ENCODE results near the gene TNIK.

TNIK gene

DNA sequence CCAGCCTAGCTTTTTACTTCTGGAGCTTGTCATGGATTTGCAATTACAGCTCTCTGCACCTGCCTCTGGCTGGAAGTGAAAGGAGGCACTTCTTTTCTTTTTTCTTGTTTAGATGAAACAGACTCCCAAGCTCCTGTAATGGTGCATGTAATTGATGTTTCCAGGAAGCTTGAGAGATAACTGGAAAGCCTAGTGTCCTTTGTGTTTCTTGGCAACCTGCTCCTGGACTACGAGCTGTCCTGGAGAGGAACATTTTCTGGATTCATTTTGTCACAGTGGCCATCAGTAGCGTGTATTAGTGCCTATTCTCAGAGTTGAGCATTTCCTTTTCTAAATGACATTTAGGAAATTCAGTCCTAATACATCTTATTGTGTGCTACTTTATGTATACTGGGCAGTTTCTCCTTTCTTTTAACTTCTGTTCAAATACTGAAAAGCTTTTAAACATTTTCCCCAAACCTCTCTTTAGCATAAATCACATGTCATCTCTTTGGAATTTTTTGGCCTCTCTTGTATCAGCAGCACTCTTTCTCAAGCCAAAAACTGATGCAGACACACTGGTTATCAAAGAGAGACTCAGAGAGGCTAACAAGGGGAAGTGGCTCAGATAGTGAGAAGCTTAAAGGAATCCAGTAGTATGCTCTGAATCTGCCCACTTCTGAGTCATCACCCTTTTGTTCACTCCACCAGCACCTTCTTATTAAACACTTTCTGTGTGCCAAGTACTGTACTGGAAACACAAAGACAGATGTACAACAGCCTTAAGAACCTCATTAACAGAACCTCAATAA is 371.0 kb downstream of the TNIK start:
- no peak for DNase-seq (ENCODE audit: low read depth in 3 of 3)

DNA sequence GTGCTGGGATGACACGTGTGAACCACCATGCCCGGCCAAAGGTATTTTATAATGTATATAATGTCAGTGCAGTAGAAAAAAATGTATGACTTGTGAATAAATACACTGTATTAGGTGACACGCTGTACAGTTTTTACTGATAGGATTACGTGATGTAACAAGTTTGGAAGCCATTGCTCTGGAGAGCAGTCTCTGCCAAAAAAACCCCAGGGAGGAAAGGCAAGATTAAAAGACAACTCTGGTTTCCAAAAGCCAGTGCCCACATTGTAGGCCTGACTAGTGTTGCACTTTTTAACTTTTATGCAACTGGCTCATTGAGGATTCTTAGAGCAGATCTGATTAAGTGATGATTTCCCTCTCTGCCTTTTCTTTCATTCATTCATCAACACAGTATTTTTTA is 371.7 kb downstream of the TNIK start:
- no peak for DNase-seq (ENCODE audit: low read depth in 3 of 3)

DNA sequence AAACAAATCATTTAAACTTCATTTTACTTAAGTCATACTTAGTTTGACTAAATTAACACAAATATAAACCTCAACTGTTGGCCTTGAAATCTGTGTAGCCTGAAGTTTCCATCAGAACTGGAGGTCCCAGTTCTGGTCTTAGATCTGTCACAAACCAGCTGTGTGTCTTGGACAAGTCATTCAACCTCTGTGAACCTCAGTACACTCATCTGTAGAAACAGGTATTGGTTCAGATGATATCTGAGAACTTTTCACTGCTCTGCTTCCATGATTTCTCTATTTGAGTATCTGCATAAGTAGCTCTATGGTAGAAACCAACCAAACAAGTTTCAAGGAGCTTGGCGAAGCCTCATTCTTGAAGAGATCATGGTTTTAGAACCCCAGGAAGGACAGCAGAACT is 373.3 kb downstream of the TNIK start:
- no peak for DNase-seq (ENCODE audit: low read depth in 3 of 3)

DNA sequence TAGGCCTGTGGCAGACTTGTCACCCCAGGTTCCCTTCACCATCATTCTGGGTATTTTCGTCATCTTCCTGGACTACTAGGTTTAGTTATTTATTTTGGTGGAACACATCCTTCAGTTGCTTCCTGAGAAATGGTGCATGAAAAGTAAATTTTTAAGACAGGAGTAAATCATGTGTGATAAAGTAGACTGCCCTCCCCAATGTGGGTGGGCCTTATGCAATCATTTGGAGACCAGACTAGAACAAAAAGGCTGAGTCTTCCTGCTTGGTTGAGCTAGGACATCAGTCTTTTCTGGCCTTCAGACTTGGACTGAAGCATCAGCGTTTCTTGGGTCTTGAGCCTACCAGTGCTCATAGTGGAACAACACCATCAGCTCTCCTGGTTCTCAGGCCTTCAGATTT is 382.9 kb downstream of the TNIK start:
- no peak for DNase-seq (ENCODE audit: low read depth in 3 of 3)

DNA sequence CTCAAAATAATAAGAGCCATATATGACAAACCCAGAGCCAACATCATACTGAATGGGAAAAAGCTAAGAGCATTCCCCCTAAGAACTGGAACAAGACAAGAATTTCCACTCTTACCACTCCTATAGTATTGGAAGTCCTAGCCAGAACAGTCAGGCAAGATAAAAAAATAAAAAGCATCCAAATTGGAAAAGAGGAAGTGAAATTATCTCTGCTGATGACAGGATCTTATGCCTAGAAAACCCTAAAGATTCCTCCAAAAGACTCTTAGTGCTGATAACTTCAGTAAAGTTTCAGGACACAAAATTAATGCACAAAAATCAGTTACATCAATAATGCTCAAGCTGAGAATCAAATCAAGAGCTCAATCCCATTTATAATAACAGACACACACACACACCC is 387.8 kb downstream of the TNIK start:
- DNase-seq (ENCODE audit: low read depth in 3 of 3), result no peak

DNA sequence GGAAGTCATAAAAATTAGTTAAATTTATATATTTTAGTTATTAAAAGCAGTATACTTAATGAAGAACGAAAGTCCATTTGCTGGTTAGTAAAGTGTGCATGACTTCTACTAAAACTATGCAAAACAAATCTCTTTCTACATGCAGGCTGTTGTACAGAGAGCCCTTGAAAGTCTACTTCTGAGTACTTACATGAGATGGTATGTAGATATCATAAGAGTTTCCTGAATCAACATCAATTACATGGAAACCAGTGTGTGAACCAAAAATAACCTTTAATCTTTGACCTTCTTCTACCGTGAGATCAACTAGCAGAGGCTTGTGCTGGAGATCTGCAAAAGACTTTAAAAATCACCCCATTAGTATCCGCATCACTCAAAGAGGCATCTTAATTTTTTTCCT is 391.5 kb downstream of the TNIK start:
- DNase-seq (ENCODE audit: low read depth in 3 of 3), result no peak

DNA sequence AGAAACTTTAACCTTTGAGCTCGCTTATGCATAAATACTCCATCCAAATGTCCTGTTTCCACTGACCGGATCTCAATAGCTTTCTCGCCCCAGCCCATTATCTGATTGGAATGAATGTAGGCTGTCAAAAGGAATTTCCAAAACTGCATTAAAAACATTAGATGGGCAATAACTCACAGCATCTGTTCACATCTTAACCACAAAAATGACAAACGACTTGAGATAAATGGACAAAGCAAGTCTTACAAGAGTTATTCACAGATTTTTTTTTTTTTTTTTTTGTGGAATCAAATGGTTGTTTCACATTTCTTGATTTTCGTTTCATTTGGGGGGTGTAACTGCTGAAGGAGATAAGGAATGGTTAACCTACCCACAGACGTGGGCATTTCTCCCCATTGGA is 394.0 kb downstream of the TNIK start:
- DNase-seq (ENCODE audit: low read depth in 3 of 3), result no peak

DNA sequence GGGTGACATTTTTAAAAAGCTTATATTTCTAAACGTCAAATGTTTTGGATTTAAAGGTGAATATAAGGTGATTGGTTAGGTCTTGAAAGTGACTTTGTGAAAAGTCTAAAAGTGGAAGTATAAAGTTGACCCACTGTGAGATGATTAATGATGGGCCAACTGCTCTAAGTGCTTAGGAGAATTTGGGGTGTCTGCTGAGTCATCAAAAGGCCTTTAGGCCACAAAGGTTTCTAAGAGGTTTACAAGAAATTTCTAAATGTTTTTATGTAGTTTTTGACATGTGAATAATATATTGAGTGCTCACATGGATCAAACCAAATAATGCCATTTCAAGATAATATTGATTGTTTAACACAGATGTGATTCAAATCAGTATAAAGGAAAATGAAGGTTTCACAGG is 394.5 kb downstream of the TNIK start:
- no peak for DNase-seq (ENCODE audit: low read depth in 3 of 3)

DNA sequence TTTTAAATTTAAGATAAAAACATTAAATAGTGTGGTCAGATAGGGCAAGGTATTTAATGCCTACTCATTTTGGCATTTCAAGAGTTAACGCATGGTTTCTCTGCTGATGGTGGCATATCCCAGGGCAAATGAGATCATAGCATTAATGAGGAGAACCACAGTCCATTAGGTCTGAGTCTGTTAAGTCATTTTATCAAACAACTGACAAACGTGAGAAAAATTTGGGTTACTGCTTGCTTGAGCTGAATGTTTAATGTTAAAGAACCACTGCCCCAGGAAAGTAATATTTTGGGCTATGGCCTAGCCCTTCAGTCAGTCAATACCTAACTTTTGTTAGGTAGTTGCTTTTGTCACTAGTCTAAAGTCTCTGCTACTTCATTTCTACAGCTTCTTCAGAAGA is 395.7 kb downstream of the TNIK start:
- DNase-seq (ENCODE audit: low read depth in 3 of 3), result no peak

DNA sequence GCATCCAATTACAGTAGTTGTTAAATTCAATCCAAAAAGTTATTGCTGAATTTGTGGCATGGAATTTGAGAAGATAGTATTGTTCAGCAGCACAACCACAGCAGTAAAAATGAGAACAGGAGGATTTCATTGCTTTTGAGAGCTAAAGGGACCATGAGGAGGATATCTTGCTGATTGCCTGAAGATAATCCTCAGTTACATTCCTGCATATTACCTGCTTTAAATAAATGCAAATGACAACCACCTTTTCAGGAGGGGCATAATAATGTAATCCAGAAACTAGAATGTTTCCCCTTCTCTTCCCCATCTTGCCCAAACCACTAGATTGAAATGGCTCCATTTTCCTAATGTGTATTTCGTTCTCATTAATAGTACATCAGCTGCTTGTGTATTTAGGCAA is 398.5 kb downstream of the TNIK start:
- no peak for DNase-seq (ENCODE audit: low read depth in 3 of 3)

DNA sequence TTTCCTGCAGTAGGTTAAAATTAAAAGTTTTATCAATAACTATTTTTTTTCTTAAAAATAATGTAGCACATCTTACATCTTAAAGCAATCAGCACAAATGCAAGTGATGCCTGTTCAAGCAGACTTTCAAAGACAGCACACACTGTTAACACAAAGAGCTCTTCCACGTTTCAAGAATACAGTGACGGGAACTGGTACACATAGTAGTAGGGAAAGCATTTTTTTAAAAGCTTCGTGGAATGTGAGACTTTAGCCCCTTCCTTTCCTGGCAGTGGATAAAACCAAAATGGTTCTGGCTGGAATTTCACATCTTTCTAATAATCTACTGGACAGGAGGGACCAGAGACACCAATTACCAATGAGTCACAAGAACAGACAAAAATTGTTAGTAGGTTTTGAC is 400.2 kb downstream of the TNIK start:
- DNase-seq (ENCODE audit: low read depth in 3 of 3), result no peak

DNA sequence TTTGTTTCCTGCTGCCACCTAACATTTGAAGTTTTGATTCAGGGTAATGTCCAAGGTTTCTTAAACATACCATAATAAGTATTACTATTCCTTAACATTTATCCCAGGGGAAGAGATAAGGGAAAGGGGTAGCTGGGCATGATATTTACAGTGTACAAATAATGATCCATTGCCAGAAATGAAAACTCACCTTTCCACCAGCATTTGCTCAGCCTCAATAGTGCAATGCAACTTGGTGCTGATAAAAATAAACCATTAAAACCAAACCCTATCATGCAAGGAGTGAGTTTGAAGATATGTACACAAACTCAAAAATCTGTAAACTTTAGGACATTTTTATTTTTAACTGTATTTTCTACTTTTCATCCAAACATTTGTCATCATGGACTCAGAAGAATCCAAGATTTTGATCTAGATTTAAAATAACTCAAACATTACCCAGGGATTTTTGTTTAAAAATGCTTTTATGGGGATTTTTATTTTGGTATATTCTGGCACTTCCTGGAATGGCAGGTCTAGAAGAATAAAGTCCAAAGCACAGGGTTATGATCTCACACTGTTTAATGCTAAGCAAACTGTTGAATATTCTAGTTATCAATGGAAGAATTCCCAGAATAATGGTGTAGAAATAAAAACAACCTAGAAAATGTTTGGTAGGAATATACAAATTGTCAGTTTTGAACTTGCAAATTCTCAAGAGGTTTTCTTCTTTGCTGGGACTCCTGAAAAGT is 401.2 kb downstream of the TNIK start:
- no peak for DNase-seq (ENCODE audit: low read depth in 3 of 3)

DNA sequence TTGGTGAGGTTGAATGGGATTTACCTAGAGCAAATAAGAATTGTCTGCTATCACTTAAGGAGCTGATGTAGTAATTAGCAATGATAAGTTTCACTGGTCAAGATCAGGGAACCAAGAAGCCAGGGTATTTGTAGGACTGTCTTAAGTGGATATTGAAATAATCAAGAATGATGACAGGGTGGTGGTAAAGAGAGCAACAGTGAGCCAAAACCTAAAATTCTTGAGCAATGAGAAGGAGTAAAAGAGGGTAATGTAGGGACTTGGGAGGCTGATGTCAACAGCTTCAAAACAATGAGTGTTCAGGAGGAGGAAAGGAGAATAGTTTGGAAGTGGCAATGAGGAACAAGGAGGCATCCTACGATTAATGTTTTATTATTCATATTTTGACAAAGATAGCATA is 402.1 kb downstream of the TNIK start:
- no peak for DNase-seq (ENCODE audit: low read depth in 3 of 3)

DNA sequence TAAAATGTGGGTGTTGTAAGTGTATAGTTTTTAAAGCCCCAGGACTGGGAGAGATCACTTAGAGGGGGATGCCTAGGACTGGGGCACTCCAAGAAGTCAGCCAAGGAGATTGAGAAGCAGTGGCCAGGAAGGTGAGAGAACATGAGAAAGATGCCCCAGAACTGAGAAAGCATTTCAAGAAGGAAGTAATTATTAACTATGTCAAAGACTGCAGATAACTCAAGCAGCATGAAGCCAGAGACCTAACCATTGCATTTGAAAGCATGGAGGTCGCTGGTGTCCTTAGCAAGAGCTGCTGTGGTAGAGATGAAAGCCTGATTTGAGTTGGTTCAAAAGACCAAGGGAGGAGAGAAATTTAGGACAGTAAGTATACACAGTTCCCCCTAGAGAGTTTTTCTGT is 403.1 kb downstream of the TNIK start:
- no peak for DNase-seq (ENCODE audit: low read depth in 3 of 3)

DNA sequence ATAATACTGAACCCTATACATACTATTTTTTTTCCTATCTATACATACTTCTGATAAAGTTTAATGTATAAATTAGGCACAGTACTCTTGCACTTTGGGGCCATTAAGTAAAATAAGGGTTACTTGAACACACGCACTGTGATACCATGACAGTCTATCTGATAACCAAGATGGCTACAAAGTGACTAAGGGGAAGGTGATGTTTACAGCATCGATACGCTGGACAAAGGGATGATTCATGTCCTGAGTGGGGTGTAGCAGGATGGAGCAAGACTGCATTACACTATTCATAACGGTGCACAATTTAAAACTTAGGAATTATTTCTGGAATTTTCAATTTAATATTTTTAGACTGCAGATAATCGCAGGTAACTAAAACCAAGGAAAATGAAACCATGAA is 403.7 kb downstream of the TNIK start:
- no peak for DNase-seq (ENCODE audit: low read depth in 3 of 3)

DNA sequence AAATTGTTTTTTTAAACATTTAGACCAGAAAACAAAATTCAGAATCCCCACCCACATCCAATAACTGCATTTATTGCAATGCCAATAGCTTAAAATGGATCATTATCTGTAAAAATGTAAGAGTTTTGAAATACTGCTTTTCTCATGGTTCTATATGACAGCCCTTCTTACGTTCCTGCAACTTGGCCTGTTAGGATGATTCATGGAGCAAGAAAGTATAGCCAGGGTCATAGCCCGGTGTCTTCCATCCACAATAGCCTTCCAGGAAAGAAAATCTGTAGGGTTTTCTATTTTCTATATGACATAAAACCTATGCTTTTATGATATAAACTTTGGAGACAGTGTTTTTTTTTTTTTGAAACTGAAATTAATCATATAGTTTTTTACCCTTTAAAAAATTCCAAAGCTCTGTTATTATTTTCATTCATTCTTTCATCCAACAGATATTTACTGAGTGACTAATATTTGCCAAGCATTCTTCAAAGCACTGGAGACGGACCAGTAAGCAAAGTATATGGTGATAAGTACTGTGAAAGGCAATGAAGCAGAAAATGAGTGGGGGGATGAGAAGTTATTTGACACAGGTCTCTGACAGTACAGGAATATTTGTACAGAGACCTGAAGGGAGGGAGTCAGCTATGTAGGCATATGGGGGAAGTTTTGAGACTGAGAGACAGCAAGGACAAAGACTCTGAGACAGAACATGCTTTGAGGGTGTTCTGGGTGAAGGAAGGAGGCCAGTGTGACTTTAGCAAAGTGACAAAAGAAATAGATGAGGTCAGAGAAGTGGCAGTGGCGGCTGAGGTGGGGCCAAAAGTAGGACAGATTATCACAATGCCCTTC is 404.6 kb downstream of the TNIK start:
- DNase-seq (ENCODE audit: low read depth in 3 of 3), result no peak

DNA sequence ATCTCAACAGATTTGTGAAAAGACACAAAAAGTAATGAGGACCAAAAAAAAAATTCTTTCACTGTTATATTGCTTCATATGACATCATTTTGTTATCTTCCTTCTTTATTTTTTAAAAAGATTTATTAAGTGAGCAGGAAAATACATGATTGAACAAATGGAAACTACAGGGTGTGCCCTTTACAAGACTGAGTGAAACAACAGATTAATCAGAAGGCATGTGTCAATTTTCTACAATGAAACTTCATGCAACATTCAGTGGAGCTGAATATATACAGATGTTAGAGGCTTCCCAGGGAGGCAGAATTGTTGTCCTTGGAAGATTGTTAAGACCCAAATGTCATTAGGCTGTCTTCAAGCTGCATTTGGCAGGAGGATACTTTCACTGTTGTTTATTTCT is 405.3 kb downstream of the TNIK start:
- DNase-seq (ENCODE audit: low read depth in 3 of 3), result no peak

DNA sequence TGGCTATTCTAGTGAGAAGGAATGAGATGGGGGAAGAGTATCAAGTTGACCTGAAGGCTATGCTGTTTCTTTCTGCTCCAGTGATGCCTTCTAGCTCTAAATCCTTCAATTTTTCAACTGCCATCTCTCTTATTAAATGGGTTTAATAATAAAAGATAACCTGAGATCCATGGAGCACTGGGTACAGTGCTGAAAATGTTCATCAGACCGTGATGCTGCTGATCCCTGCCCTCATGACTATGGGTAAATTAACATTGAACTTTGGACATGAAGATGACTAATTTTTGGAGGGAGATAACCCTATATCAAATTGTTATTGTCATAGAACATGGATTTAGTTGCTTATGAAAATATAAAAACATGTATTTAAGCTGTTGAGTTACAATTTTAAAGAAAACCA is 406.0 kb downstream of the TNIK start:
- no peak for DNase-seq (ENCODE audit: low read depth in 3 of 3)

DNA sequence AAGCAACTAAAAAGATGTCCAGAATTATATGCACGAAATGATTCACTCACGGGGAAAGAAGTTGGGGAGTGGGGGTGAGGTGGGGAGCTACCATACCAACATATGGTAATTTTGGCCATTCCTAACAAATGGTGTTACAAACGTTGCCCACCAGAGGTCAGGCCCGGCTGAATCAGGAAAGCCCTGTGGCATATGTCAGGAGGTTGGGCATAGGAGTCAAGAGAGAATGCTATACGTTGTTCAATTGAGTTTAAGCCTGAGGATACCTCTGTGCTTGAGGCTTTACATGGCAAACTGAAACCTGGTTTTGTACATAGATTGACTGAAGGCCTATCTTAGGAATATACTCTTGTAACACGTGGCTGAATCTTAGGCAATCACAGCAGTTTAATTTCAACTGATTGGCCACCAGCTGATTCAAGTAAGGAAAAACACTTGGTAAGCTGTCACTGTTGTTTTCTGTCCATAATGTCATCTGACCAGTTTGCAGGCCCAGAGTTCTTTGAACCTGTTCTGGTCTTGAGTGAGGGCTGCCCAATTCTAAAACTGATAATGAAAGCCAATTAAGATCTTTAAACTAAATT is 410.3 kb downstream of the TNIK start:
- DNase-seq (ENCODE audit: low read depth in 3 of 3), result peak; percentile 10 to 27 (median 11)

DNA sequence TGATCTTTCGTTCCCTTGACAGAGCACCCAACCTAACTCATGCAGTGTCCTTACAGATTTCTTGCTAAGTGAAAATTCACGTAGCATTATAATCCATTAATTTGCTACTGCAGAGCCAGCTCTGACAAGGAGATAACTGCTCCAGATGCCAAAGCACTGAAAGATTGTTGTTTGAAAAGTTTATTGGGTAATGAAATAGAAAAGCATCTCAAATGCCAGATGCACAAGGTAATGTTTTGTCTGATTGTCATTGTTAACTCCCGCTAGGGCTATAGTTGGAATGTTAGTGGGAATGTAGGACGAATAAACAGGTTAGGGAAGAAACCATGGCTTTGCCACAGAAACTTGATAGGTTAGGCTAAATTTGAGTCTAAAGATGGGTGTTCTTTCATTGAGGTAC is 413.4 kb downstream of the TNIK start:
- no peak for DNase-seq (ENCODE audit: low read depth in 3 of 3)

DNA sequence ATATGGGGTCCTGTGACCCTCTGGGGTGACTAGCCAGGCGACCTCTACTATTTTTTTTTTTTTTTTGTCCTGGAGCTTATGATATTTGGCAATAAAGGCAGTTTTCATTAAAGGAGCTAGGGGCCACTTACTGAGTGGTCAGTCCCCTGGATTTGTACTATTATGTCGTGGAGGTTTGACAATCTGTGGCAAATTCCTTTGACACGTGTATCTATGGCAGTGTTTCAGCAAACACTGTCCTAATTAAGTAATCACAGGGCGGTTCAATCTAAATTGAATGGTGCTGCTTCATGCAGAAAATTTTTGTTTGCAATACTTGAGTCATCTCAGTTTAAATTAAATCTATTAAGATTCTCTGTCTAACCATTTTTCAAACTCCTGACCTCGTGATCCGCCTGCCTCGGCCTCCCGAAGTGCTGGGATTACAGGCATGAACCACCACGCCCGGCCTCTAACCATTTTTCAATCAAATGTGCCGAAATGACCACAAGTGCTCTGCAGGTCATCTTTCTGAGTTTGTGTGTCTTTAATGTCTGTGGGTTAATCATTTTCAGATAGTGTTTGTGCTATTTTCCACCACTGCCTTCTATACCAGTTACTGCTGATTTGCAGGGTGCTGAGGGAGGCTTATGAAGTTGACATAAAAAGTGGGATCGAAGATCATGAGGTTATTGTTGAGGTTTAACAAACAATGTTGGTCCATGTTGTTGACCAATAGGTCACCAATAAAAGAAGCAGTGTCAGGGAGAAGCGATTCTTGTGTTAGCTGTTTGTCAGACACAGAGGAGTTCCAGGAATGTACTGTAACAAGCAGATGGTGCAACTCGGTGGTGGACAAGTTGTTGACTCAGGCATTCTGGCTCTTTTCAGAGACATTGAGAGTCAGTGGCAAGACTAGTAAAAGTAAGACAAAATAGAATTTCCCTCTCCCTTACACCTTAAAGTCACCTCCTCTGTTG is 415.1 kb downstream of the TNIK start:
- DNase-seq (ENCODE audit: low read depth in 3 of 3), result no peak

All from stimulated activated CD4-positive, alpha-beta T cell treated with anti-CD3 and anti-CD28 coated beads, TNF-alpha, amount 100 ng/mL, for 48 hours (primary cell).